ENCODE results near the gene MAP10.

Gene MAP10, protein sequence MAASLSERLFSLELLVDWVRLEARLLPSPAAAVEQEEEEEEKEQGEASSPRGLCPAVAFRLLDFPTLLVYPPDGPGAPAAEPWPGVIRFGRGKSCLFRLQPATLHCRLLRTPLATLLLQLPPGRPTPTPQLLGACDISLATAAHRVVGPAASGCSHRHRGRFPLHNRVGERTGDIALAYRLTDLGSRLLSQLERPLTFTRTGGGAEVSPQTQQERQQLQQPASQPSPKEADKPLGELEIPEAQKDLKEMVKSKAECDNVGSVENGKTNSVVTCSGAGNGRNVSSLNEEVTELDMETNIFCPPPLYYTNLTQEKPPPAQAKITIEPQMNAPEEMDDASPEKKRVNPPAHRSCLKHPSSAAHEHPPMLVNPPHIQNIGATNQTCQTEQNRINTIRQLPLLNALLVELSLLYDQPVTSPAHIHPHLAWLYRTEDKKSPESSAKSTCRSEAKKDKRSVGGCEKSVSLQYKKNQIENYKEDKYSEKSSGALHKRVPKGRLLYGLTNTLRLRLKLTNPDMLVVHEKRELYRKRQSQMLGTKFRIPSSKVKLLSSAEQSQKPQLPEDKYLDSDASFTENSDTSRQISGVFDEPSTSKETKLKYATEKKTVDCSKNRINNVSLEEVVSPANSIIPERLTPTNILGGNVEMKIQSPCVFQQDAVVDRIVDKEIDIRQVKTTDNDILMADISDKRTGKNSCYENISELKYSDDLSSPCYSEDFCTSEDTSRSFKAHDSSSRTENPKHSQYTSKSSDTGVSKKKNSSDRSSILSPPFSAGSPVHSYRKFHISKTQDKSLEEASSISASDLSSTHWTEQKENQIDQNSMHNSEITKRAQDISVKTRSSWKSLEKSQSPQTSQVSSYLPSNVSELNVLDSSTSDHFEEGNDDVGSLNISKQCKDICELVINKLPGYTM

DNA sequence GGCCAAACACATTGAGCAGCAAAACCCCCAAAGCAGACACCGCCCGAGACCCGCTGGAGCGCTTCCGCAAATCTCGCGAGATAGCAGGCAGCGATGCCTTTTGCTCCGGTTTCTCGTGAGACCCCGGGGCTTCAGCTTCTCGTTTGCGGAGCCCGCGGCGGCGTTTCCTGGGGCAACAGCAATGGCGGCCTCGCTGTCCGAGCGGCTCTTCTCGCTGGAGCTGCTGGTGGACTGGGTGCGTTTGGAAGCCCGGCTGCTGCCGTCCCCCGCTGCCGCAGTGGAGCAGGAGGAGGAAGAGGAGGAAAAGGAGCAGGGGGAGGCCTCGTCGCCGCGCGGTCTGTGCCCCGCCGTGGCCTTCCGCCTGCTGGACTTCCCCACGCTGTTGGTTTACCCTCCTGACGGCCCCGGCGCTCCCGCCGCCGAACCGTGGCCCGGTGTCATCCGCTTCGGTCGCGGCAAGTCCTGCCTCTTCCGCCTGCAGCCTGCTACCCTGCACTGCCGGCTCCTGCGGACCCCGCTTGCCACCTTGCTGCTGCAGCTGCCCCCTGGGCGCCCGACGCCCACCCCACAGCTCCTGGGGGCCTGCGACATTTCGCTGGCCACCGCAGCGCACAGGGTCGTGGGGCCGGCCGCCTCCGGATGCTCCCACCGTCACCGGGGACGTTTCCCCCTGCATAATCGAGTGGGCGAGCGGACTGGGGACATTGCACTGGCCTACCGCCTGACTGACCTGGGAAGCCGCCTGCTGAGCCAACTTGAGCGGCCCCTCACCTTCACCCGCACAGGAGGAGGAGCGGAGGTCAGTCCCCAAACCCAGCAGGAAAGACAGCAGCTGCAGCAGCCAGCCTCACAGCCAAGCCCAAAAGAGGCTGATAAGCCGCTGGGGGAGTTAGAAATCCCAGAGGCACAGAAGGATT, at the start of gene MAP10:
Gene MAP10 (plus strand): TSS at position 148 of the 917 bp plus-strand sequence. CDS start 34 bp downstream, at position 182.
- Mint-ChIP-seq H3K36me3 (no peaks in the 10 kb centered on the region), H3K27ac (peak within 1 kb of the TSS; percentile 70), H3K27me3 (peaks cover 2% of the 10 kb centered on the region), H3K4me1 (peaks cover 16% of the 10 kb centered on the region), H3K9me3 (peaks cover 14% of the 10 kb centered on the region), H3K4me3 (peak within 1 kb of the TSS; percentile 85)
- peak; percentile 79 for ATAC-seq (ENCODE audit: low read depth)
- peak; percentile 52 to 53 for DNase-seq (ENCODE audit: low spot score in 2 of 2)

DNA sequence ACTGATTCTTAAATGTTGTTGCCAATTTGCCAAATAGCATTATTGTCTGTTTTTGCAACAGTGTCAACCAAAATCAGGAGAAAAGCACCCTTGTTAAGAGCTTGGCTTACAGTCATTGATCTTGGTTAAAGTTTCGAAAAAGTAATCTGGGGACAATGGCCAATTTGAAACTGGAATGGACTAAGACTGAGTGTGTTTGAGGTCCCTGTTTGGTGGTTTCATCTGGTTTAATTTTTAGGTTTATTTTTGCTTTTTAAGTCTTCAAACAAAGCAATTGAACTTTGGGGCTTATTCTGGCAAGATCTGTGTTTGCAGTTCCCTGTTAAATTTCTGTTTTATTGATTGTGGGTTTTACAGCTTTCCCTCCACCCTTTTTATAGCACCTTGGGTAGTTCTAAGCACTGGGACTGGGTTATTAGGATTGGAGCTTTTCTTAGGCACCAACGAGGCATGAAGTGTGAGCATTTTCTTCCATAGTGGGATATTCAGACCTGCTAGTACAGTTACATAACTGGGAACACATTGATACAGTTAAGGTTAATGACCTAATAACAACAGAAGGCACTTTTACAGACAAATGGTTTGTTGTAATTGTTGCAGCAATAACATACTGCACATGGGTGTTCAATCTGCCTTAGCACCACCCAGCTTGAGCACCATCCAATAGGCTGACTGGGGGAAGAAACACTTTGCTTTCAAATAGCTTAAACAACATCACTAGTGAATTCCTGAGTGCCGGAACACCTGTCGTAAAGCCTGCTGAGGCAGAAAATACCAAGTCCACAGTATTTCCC, 40.6 kb upstream of the MAP10 start:
- no peaks in the 10 kb centered on the region for H3K36me3 Mint-ChIP-seq
- H3K4me1 Mint-ChIP-seq, result no peaks in the 10 kb centered on the region
- H3K4me3 Mint-ChIP-seq, result no peak overlapping the region
- H3K27me3 Mint-ChIP-seq, result no peaks in the 10 kb centered on the region
- ATAC-seq (ENCODE audit: low read depth), result no peak
- H3K9me3 Mint-ChIP-seq, result peaks cover 2% of the 10 kb centered on the region
- no peak overlapping the region for H3K27ac Mint-ChIP-seq
- DNase-seq (ENCODE audit: low spot score in 2 of 2), result no peak

DNA sequence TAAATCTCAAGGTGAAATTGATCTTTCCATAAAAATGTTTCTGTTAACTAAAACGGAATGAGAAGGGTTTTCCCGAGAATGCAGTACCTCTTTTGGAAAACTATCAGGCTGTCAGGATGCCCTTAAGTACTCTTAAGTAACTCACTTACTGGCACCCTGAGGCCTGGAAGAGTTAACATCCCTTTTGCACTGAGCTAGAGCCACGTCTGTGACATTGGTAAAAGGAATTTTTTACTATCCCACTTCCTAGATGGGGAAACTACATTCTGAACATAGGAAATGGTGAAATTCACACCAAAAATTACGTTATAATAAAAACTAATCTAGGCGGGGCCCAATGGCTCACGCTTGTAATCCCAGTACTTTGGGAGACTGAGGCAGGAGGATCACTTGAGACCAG, 39.7 kb upstream of the MAP10 start:
- Mint-ChIP-seq H3K36me3 (no peaks in the 10 kb centered on the region), H3K4me1 (no peaks in the 10 kb centered on the region), H3K27ac (no peak overlapping the region), H3K27me3 (peaks cover 1% of the 10 kb centered on the region), H3K4me3 (no peak overlapping the region), H3K9me3 (peaks cover 2% of the 10 kb centered on the region)
- DNase-seq (ENCODE audit: low spot score in 2 of 2) (no peak), ATAC-seq (ENCODE audit: low read depth) (no peak)

DNA sequence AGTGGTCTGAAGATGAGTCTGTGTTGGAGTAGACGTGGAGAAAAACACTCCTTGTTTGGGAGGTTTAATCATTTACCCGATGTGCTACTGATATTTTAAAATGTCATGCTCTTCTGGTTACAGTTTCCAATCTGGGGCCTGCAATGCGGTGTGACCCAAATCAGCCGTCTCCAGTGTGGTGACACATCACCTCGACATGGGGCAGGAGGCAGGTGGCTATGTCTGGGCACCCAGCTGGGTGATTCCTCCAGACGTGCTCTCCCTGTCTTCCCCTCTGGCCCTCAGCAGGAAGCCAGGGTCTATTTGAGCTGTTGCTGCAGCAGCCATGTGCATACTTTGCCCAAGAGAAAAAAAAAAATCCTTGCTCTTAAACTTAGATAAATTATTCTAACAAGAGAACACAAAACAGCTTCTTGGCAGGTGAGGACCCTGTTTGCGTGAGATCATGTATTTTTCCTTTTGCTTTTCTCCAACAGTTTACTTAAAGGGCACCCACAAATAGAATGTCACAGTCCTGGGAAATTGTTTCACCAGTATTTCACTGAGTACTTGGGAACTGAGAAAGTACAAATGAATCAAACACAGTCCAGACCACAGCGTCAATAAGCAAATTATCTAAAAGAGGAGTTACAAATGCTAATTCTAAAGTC, 38.9 kb upstream of the MAP10 start:
- Mint-ChIP-seq H3K36me3 (no peaks in the 10 kb centered on the region), H3K27me3 (peaks cover 1% of the 10 kb centered on the region), H3K27ac (no peak overlapping the region), H3K9me3 (peaks cover 2% of the 10 kb centered on the region), H3K4me1 (no peaks in the 10 kb centered on the region), H3K4me3 (no peak overlapping the region)
- ATAC-seq (ENCODE audit: low read depth) (no peak), DNase-seq (ENCODE audit: low spot score in 2 of 2) (no peak)

DNA sequence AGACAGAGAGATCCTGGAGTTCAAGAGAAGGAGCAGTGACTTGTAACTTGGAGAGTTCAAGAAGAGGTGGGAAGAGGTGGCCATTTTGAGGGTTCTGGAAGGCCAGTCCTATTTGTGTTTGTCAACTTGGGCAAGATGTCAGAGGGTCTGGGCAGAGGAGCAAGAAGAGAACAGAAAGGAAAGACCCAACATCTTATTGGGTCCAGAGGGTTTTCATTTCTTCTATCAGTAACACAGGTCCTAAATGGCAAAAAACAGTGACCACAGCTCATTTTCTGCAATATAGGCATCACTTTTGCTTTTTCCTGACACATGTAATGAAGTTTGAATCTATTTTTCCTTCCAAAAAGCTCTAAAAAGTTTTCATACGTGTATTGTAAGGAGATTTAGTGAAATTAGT, 38.3 kb upstream of the MAP10 start:
- ATAC-seq (ENCODE audit: low read depth) (no peak), DNase-seq (ENCODE audit: low spot score in 2 of 2) (no peak)
- H3K27me3 Mint-ChIP-seq, result peaks cover 1% of the 10 kb centered on the region
- H3K36me3 Mint-ChIP-seq, result no peaks in the 10 kb centered on the region
- peaks cover 2% of the 10 kb centered on the region for H3K9me3 Mint-ChIP-seq
- H3K4me3 Mint-ChIP-seq, result no peak overlapping the region
- no peak overlapping the region for H3K27ac Mint-ChIP-seq
- no peaks in the 10 kb centered on the region for H3K4me1 Mint-ChIP-seq

DNA sequence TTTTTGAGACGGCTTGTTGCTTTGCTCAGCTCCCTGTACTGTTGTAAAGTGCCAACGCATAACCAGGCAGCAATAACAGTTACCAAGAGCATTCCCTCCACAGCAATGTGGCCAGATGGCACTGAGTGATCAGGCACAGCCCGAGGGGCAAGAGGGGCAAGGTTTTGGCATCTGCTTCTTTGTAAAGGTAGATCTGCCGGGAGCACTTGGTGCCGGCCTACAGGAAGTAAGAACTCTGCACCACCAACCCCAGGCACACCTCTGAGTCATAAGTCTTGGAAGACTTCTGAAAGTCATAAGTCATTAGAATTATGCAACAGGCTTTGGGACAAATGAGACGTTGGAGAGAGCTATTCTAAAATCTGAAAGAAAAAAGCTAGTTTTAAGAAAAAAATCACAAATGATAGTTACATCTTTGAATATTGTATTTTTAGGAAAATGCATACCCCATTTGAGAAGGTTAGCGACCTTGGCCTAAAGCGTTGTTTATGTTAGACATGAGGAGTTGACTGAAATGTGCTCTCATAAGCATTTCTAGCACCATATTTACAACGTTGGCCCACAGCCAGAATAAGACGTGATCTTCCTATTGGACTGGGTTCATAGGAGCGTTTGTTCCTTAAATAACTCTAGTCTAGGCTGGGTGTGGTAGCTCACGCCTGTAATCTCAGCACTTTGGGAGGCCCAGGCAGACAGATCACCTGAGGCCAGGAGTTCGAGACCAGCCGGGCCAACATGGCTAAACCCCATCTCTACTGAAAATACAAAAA, 37.7 kb upstream of the MAP10 start:
- H3K27ac Mint-ChIP-seq, result no peak overlapping the region
- peaks cover 2% of the 10 kb centered on the region for H3K9me3 Mint-ChIP-seq
- no peak for ATAC-seq (ENCODE audit: low read depth)
- no peaks in the 10 kb centered on the region for H3K4me1 Mint-ChIP-seq
- no peaks in the 10 kb centered on the region for H3K36me3 Mint-ChIP-seq
- H3K4me3 Mint-ChIP-seq, result no peak overlapping the region
- peaks cover 1% of the 10 kb centered on the region for H3K27me3 Mint-ChIP-seq
- DNase-seq (ENCODE audit: low spot score in 2 of 2), result no peak

DNA sequence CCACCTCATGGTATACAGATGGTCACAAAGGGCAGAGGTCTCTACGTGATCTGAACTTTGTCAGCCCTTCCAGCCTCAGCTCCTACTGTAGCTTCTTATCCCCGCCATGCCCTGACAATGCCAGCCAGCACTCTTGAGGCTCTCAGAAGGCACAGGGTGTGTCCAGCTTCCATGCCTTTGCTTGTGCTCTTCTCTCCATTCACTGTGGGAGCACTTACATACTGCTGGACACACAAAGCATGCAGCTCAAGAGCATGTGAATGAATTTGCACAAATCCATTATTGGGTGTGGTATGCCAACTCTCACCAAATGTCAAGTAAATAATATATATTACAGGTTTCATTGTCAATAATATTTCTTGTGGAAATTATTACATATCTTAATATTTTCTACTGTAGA, 36.4 kb upstream of the MAP10 start:
- Mint-ChIP-seq H3K36me3 (no peaks in the 10 kb centered on the region), H3K27me3 (peaks cover 1% of the 10 kb centered on the region), H3K4me3 (no peak overlapping the region), H3K27ac (no peak overlapping the region), H3K4me1 (no peaks in the 10 kb centered on the region), H3K9me3 (no peaks in the 10 kb centered on the region)
- DNase-seq (ENCODE audit: low spot score in 2 of 2) (no peak), ATAC-seq (ENCODE audit: low read depth) (no peak)

DNA sequence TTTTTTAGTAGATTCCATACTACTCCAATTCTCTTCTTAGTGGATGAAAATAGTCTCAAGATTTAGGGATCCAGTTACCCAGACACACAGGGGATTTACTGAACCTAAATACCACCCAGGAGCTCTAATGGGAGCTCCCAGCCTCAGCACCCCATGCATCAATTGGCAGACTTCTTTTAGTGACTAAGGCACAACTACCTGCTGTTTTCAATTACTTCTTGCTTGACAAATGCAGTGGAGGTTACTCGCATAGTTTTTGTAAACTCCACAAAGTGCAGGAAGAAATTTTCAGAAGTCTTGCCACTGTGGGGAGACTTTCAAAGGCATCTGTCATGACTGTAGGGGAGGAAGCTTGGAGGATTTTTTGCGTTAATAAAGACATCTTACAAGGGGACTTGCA, 35.5 kb upstream of the MAP10 start:
- Mint-ChIP-seq H3K27ac (no peak overlapping the region), H3K9me3 (peaks cover 1% of the 10 kb centered on the region), H3K36me3 (no peaks in the 10 kb centered on the region), H3K27me3 (peaks cover 3% of the 10 kb centered on the region), H3K4me3 (no peak overlapping the region), H3K4me1 (no peaks in the 10 kb centered on the region)
- DNase-seq (ENCODE audit: low spot score in 2 of 2) (no peak), ATAC-seq (ENCODE audit: low read depth) (no peak)

DNA sequence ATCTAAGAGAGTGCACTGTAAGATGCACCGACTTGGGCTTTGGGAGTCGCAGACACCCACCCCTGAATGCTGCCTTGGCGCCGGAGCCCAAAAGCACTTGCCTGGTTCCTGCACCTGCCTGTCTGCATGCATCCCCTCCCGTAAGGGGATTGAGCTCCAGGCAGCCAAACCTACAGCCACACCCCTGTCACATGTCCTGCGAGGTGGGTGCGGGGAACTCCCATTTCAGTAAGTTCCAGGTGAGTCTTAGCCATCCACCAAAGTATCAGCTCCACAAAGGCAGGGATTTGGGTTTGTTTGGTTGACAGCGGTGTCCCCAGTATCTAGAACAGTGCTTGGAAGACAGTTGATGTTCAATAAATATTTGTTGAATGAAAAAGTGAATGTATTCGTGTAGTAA, 31.5 kb upstream of the MAP10 start:
- peaks cover 1% of the 10 kb centered on the region for H3K9me3 Mint-ChIP-seq
- ATAC-seq (ENCODE audit: low read depth), result no peak
- no peak for DNase-seq (ENCODE audit: low spot score in 2 of 2)
- H3K4me1 Mint-ChIP-seq, result no peaks in the 10 kb centered on the region
- H3K4me3 Mint-ChIP-seq, result no peak overlapping the region
- H3K27ac Mint-ChIP-seq, result no peak overlapping the region
- H3K36me3 Mint-ChIP-seq, result no peaks in the 10 kb centered on the region
- peaks cover 3% of the 10 kb centered on the region for H3K27me3 Mint-ChIP-seq

DNA sequence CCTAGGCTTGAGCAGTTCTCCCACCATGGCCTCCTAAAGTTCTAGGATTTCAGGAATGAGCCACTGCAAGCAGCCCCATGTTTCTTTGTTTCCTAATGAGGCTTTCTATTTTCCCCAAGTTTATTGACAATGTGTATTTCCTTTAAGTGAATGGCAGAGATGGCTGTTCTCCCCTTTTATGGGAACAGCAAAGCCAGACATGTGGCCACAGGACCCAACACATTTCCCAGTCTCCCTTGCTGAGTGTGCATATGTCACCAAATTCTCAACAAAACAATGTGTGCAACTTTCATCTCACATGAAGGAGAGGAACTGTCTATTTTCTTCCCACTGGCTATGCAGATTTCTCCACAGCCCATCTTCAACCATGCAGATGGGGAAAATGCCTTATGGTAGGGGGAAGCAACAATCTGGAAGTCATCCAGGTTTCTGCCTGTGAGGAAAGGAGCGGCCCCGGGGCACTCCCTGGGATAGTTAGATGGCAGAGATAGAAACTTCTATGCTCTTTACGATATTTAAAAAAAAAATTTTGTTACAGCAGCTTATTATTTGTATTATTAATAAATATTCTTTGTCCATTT, 28.6 kb upstream of the MAP10 start:
- no peak overlapping the region for H3K4me3 Mint-ChIP-seq
- H3K27ac Mint-ChIP-seq, result no peak overlapping the region
- peaks cover 1% of the 10 kb centered on the region for H3K9me3 Mint-ChIP-seq
- no peaks in the 10 kb centered on the region for H3K36me3 Mint-ChIP-seq
- H3K4me1 Mint-ChIP-seq, result no peaks in the 10 kb centered on the region
- DNase-seq (ENCODE audit: low spot score in 2 of 2) (no peak), ATAC-seq (ENCODE audit: low read depth) (no peak)
- H3K27me3 Mint-ChIP-seq, result peaks cover 3% of the 10 kb centered on the region

DNA sequence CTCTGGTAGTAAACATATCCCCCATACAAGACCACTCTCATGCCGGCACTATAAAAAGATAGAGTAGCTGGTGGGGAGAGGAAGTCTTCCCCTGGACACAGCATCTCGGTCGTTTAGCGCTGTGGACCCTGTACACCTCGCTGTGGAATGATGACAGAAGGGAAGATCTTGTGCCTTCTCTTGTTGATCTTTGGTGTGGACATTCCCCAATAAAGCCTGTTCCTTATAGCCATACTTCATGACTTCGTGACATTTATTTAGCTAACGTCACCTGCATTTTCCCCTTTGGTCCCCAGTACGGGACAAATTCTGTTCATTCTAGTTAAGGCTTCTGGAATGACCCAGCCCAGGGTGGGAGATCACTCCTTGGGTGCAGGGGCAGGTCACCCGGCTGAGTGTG, 24.9 kb upstream of the MAP10 start:
- H3K9me3 Mint-ChIP-seq, result no peaks in the 10 kb centered on the region
- H3K27me3 Mint-ChIP-seq, result peaks cover 2% of the 10 kb centered on the region
- DNase-seq (ENCODE audit: low spot score in 2 of 2) (no peak), ATAC-seq (ENCODE audit: low read depth) (no peak)
- H3K36me3 Mint-ChIP-seq, result no peaks in the 10 kb centered on the region
- H3K4me3 Mint-ChIP-seq, result no peak overlapping the region
- H3K4me1 Mint-ChIP-seq, result no peaks in the 10 kb centered on the region
- no peak overlapping the region for H3K27ac Mint-ChIP-seq

DNA sequence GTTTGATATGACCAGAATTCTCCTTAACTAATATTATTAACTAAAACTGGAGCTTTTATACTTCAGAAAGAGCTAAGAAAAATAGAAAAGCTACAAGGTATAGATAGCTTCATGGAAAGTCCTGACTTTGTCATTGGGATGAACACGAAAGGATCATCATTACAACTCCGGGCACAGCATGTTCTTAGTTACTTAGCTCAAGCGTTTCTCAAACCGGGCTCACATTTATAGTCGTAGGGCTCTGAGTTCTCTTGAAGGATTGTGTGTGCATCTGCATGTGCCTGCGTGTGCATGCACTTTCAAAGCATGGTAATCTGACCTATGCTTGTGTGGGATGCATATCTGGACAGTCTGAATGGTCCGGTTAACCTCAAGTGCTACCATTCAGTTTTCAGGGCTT, 20.4 kb upstream of the MAP10 start:
- no peaks in the 10 kb centered on the region for H3K9me3 Mint-ChIP-seq
- H3K4me3 Mint-ChIP-seq, result no peak overlapping the region
- DNase-seq (ENCODE audit: low spot score in 2 of 2) (no peak), ATAC-seq (ENCODE audit: low read depth) (no peak)
- no peak overlapping the region for H3K27ac Mint-ChIP-seq
- no peaks in the 10 kb centered on the region for H3K4me1 Mint-ChIP-seq
- no peaks in the 10 kb centered on the region for H3K36me3 Mint-ChIP-seq
- peaks cover under 1% of the 10 kb centered on the region for H3K27me3 Mint-ChIP-seq
